Measurements from ENCODE around the gene RALGAPA2. TPM values are rescaled to one million over a fixed set of nuclear protein-coding genes. Genes with fewer than 3 reads are reported as not detected.

Gene RALGAPA2
- total RNA-seq, 1 experiment from 2014 or later = 10.8 TPM

DNA sequence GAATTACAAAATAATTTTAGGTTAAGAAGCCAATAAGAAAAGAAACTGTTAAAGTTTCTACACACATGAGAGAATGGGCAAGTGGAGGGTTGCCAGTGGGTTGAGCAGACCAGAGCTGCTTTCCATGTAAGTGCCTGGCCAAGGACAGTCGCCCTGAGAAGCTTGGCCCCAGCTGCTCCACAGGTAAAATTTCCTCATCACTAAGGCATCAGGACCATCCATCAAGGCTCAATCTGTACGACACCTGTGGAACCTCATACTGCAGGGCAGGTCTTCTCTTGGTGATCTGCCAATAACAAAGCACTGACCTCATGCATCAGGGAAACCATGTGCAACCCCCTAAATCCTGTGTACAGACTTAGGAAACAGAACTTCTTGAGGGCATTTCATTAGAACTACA is 229.1 kb downstream of the RALGAPA2 start:
- no TSS peak for BruUV-seq (replicated peaks)
- no peak overlapping the region for H3K4me2 ChIP-seq (ENCODE audit: low read length)
- no peak for TF ChIP-seq EZH2 (IDR thresholded peaks at IDR 0.05)
- TF ChIP-seq, protein P1, sequence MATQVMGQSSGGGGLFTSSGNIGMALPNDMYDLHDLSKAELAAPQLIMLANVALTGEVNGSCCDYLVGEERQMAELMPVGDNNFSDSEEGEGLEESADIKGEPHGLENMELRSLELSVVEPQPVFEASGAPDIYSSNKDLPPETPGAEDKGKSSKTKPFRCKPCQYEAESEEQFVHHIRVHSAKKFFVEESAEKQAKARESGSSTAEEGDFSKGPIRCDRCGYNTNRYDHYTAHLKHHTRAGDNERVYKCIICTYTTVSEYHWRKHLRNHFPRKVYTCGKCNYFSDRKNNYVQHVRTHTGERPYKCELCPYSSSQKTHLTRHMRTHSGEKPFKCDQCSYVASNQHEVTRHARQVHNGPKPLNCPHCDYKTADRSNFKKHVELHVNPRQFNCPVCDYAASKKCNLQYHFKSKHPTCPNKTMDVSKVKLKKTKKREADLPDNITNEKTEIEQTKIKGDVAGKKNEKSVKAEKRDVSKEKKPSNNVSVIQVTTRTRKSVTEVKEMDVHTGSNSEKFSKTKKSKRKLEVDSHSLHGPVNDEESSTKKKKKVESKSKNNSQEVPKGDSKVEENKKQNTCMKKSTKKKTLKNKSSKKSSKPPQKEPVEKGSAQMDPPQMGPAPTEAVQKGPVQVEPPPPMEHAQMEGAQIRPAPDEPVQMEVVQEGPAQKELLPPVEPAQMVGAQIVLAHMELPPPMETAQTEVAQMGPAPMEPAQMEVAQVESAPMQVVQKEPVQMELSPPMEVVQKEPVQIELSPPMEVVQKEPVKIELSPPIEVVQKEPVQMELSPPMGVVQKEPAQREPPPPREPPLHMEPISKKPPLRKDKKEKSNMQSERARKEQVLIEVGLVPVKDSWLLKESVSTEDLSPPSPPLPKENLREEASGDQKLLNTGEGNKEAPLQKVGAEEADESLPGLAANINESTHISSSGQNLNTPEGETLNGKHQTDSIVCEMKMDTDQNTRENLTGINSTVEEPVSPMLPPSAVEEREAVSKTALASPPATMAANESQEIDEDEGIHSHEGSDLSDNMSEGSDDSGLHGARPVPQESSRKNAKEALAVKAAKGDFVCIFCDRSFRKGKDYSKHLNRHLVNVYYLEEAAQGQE (IDR thresholded peaks at IDR 0.05; ENCODE audit: low read depth) = no peak
- H4K20me1 ChIP-seq (ENCODE audit: insufficient read depth) = no peaks in the 10 kb centered on the region
- no peak for DNase-seq (ENCODE audit: low read depth, low spot score)
- H3K9ac ChIP-seq (ENCODE audit: low read length) = no peak overlapping the region
- H3K79me2 ChIP-seq (ENCODE audit: insufficient read depth, low read length) = no peaks in the 10 kb centered on the region
- no peak overlapping the region for H2AFZ ChIP-seq (ENCODE audit: low read depth, low read length, poor library complexity, severe bottlenecking)
- peaks cover 0 to 8% of the 10 kb centered on the region in 2 experiments; a peak in 1 of 4 replicates for H3K4me1 ChIP-seq (ENCODE audit: control insufficient read depth in 1 of 2, insufficient read depth in 2 of 2, low read length in 2 of 2)
- intact Hi-C loops (cut with micrococcal nuclease) = no loop called here
- ChIA-PET CTCF (no interaction called here), RAD21 (ENCODE audit: low non-redundant PET in 1 of 2, low total read pairs in 2 of 2, uncharacterized antibody in 2 of 2, unreplicated experiment in 2 of 2) (no interaction called here), POLR2A (no interaction called here)
- ATAC-seq = no peak
- H3K4me3 ChIP-seq (replicated peaks in 1 of 2; ENCODE audit: low read depth in 1 of 2, low read length in 2 of 2) = no peak overlapping the region
- no peaks in the 10 kb centered on the region for H3K9me2 ChIP-seq (ENCODE audit: insufficient read depth)
- H3K27ac ChIP-seq (ENCODE audit: low read depth, low read length) = no peak overlapping the region
- no peaks in the 10 kb centered on the region for H3K36me3 ChIP-seq (ENCODE audit: control insufficient read depth in 1 of 2, insufficient read depth in 2 of 2, low read length in 2 of 2)
- H3K9me3 ChIP-seq (ENCODE audit: control insufficient read depth in 1 of 2, insufficient read depth in 1 of 2, low read depth in 1 of 2, low read length in 2 of 2) = no peaks in the 10 kb centered on the region
- H3K27me3 ChIP-seq (ENCODE audit: insufficient read depth, low read length) = no peaks in the 10 kb centered on the region

DNA sequence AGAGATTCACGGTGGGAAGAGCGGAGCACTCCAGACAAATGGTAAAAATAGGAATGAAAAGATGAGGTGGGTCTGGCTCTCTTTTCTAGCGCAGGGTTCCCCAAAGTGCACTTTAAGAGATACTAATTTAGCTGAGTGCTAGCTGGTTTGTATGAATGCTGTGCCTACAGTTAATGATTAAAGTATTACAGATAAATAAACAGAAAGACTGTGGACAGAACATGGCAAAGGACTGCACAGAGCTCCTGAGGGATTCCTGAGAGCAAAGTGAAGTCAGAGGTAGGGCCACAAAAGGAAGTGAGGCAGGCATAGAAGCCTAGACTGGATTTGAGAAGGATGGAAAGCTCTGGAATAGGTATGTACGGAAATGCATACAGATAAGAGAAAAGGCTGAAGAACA is 230.0 kb downstream of the RALGAPA2 start:
- no peak for ATAC-seq
- H3K27ac ChIP-seq (ENCODE audit: low read depth, low read length) = no peak overlapping the region
- H3K9ac ChIP-seq (ENCODE audit: low read length) = no peak overlapping the region
- CTCF ChIA-PET = no interaction called here
- no peaks in the 10 kb centered on the region for H3K9me2 ChIP-seq (ENCODE audit: insufficient read depth)
- POLR2A ChIA-PET = no interaction called here
- no peaks in the 10 kb centered on the region for H3K27me3 ChIP-seq (ENCODE audit: insufficient read depth, low read length)
- no peak overlapping the region for H3K4me3 ChIP-seq (replicated peaks in 1 of 2; ENCODE audit: low read depth in 1 of 2, low read length in 2 of 2)
- RAD21 ChIA-PET (ENCODE audit: low non-redundant PET in 1 of 2, low total read pairs in 2 of 2, uncharacterized antibody in 2 of 2, unreplicated experiment in 2 of 2) = no interaction called here
- H3K79me2 ChIP-seq (ENCODE audit: insufficient read depth, low read length) = no peaks in the 10 kb centered on the region
- peaks cover 0 to 8% of the 10 kb centered on the region in 2 experiments; a peak in 1 of 4 replicates for H3K4me1 ChIP-seq (ENCODE audit: control insufficient read depth in 1 of 2, insufficient read depth in 2 of 2, low read length in 2 of 2)
- intact Hi-C loops (cut with micrococcal nuclease) = no loop called here
- no peaks in the 10 kb centered on the region for H3K36me3 ChIP-seq (ENCODE audit: control insufficient read depth in 1 of 2, insufficient read depth in 2 of 2, low read length in 2 of 2)
- no TSS peak for BruUV-seq (replicated peaks)
- no peak overlapping the region for H3K4me2 ChIP-seq (ENCODE audit: low read length)
- no peak for DNase-seq (ENCODE audit: low read depth, low spot score)
- H4K20me1 ChIP-seq (ENCODE audit: insufficient read depth) = no peaks in the 10 kb centered on the region
- no peaks in the 10 kb centered on the region for H3K9me3 ChIP-seq (ENCODE audit: control insufficient read depth in 1 of 2, insufficient read depth in 1 of 2, low read depth in 1 of 2, low read length in 2 of 2)
- H2AFZ ChIP-seq (ENCODE audit: low read depth, low read length, poor library complexity, severe bottlenecking) = no peak overlapping the region
- TF ChIP-seq RAD21 (IDR thresholded peaks at IDR 0.05; ENCODE audit: low read depth) = no peak
- no peak for TF ChIP-seq EGR1 (IDR thresholded peaks at IDR 0.05; ENCODE audit: low read depth)
- no peak for TF ChIP-seq CBX3 (IDR thresholded peaks at IDR 0.05; ENCODE audit: low read depth)
- TF ChIP-seq YY1 (IDR thresholded peaks at IDR 0.05; ENCODE audit: extremely low read depth, insufficient replicate concordance, low read depth, low read length) = no peak
- no peak for TF ChIP-seq SRF (IDR thresholded peaks at IDR 0.05; ENCODE audit: low read depth)
- TF ChIP-seq, protein P2, sequence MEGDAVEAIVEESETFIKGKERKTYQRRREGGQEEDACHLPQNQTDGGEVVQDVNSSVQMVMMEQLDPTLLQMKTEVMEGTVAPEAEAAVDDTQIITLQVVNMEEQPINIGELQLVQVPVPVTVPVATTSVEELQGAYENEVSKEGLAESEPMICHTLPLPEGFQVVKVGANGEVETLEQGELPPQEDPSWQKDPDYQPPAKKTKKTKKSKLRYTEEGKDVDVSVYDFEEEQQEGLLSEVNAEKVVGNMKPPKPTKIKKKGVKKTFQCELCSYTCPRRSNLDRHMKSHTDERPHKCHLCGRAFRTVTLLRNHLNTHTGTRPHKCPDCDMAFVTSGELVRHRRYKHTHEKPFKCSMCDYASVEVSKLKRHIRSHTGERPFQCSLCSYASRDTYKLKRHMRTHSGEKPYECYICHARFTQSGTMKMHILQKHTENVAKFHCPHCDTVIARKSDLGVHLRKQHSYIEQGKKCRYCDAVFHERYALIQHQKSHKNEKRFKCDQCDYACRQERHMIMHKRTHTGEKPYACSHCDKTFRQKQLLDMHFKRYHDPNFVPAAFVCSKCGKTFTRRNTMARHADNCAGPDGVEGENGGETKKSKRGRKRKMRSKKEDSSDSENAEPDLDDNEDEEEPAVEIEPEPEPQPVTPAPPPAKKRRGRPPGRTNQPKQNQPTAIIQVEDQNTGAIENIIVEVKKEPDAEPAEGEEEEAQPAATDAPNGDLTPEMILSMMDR (IDR thresholded peaks at IDR 0.05 in 2 of 3, conservative IDR thresholded peaks at IDR 0.05 in 1 of 3; ENCODE audit: borderline replicate concordance in 1 of 3, insufficient read depth in 1 of 3, low read depth in 2 of 3, low read length in 2 of 3) = no peak
- TF ChIP-seq SIN3A (IDR thresholded peaks at IDR 0.05; ENCODE audit: low read depth) = no peak
- no peak for TF ChIP-seq POLR2AphosphoS5 (IDR thresholded peaks at IDR 0.05; ENCODE audit: low read depth, low read length)
- TF ChIP-seq POLR2A (IDR thresholded peaks at IDR 0.05; ENCODE audit: borderline replicate concordance, extremely low read depth, insufficient read depth, insufficient read length) = no peak
- TF ChIP-seq EZH2 (IDR thresholded peaks at IDR 0.05) = no peak
- TF ChIP-seq SP1 (IDR thresholded peaks at IDR 0.05; ENCODE audit: low read depth) = no peak
- no peak for TF ChIP-seq MAX (IDR thresholded peaks at IDR 0.05)
- no peak for TF ChIP-seq ZNF274 (IDR thresholded peaks at IDR 0.05; ENCODE audit: low read depth, low read length)
- no peak for TF ChIP-seq ELF1 (IDR thresholded peaks at IDR 0.05; ENCODE audit: borderline replicate concordance, low read depth)
- no peak for TF ChIP-seq CEBPB (IDR thresholded peaks at IDR 0.05; ENCODE audit: low read depth)

Data from HCT116 (cell line).